Glutamatergic neuron (in vitro differentiated cells): ENCODE measurements around the gene MAP7D2. TPM values are rescaled to one million over a fixed set of nuclear protein-coding genes. Genes with fewer than 3 reads are reported as not detected.
A peak's percentile ranks its signal among the peaks of the same experiment; 100 is the strongest.

Experiments
- DNase-seq: peaks from one replicate; pipeline ENCODE4 v3.0.0; 2022
- H3K27ac Mint-ChIP-seq: one replicate; pipeline ENCODE4 v1.8.0; 2020; ENCODE audit warnings: mild to moderate bottlenecking, mixed read lengths, inconsistent platforms; ENCODE audit not compliant: unreplicated experiment
- H3K27me3 Mint-ChIP-seq: one replicate; pipeline ENCODE4 v1.8.0; 2020; ENCODE audit warnings: mild to moderate bottlenecking, moderate library complexity, mixed read lengths, inconsistent platforms; ENCODE audit not compliant: unreplicated experiment
- H3K36me3 Mint-ChIP-seq: one replicate; pipeline ENCODE4 v1.8.0; 2020; ENCODE audit warnings: mild to moderate bottlenecking, mixed read lengths, inconsistent platforms; ENCODE audit not compliant: unreplicated experiment
- H3K4me1 Mint-ChIP-seq: one replicate; pipeline ENCODE4 v1.8.0; 2020; ENCODE audit warnings: mild to moderate bottlenecking, low read depth, mixed read lengths, inconsistent platforms; ENCODE audit not compliant: unreplicated experiment
- H3K4me3 Mint-ChIP-seq: one replicate; pipeline ENCODE4 v1.8.0; 2020; ENCODE audit warnings: mild to moderate bottlenecking, mixed read lengths, inconsistent platforms; ENCODE audit not compliant: unreplicated experiment
- H3K9me3 Mint-ChIP-seq: one replicate; pipeline ENCODE4 v1.8.0; 2020; ENCODE audit warnings: mild to moderate bottlenecking, moderate library complexity, mixed read lengths, inconsistent platforms; ENCODE audit not compliant: unreplicated experiment
- total RNA-seq: library from RNA; stranded (reverse); fragmentation: NEBNext Ultra II Directional; extraction: Animal tissue kit (Norgen Biotek cat#: 25700); gene quantifications from one replicate; pipeline ENCODE4 v1.2.1, GENCODE V29; 2021; ENCODE audit not compliant: unreplicated experiment
- TF ChIP-seq, protein P1 (sequence below): fragments of 200-600 bp; sonication (generic); IDR thresholded peaks from one replicate; pipeline ENCODE4 v1.5.0; 2021; ENCODE audit not compliant: partially characterized antibody, unreplicated experiment

Gene MAP7D2
- total RNA-seq, 1 donor from 2014 or later, result 3.0 TPM

DNA sequence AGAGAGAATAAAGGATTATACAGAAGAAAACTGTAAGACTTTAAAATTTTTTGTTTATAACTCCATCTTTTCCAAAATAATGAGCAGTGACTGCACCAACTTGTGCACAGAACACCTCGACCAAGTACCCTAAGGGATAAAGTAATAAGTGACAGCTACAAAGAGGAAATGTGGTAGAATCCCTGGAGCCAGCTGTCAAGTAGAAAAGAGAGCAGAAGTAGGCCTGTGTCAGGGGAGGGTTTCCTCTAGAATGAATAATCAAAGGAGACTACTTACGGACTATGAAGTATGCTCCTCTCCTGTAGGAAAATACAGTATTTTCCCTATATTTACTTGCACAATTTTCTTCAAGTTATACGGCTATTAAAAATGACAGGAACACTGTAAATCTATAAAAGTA, 23.7 kb upstream of the MAP7D2 start:
- H3K27me3 Mint-ChIP-seq, result no peaks in the 10 kb centered on the region
- H3K27ac Mint-ChIP-seq, result peak overlapping the region; percentile 89
- DNase-seq, result no peak
- TF ChIP-seq, protein P1, sequence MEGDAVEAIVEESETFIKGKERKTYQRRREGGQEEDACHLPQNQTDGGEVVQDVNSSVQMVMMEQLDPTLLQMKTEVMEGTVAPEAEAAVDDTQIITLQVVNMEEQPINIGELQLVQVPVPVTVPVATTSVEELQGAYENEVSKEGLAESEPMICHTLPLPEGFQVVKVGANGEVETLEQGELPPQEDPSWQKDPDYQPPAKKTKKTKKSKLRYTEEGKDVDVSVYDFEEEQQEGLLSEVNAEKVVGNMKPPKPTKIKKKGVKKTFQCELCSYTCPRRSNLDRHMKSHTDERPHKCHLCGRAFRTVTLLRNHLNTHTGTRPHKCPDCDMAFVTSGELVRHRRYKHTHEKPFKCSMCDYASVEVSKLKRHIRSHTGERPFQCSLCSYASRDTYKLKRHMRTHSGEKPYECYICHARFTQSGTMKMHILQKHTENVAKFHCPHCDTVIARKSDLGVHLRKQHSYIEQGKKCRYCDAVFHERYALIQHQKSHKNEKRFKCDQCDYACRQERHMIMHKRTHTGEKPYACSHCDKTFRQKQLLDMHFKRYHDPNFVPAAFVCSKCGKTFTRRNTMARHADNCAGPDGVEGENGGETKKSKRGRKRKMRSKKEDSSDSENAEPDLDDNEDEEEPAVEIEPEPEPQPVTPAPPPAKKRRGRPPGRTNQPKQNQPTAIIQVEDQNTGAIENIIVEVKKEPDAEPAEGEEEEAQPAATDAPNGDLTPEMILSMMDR, result no peak
- peaks cover 2% of the 10 kb centered on the region for H3K9me3 Mint-ChIP-seq
- peak overlapping the region; percentile 94 for H3K4me3 Mint-ChIP-seq
- no peaks in the 10 kb centered on the region for H3K36me3 Mint-ChIP-seq
- H3K4me1 Mint-ChIP-seq, result peaks cover 7% of the 10 kb centered on the region

DNA sequence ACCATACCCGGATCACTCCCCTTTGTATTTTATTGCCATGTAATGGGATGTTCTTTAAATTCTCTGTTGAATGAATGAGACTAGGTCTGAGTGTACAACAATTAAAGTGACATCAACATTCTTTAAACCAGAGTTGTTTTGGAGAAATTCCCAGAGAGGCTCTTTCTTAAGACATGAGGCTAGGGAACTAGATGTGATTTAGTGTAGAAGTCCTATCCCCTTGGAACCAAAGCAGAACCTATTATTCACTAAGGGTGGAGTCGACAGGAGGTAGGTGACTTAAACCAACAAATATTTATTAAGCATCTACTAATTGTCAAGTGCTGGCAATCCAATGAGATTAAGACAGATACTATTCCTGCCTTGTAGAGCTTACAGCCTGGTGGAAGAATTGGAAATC, 23.3 kb upstream of the MAP7D2 start:
- Mint-ChIP-seq H3K27me3 (no peaks in the 10 kb centered on the region), H3K36me3 (no peaks in the 10 kb centered on the region), H3K9me3 (peaks cover 2% of the 10 kb centered on the region), H3K4me1 (peaks cover 7% of the 10 kb centered on the region), H3K4me3 (peak overlapping the region; percentile 94), H3K27ac (peak overlapping the region; percentile 89)
- TF ChIP-seq, protein P1, result no peak
- no peak for DNase-seq

DNA sequence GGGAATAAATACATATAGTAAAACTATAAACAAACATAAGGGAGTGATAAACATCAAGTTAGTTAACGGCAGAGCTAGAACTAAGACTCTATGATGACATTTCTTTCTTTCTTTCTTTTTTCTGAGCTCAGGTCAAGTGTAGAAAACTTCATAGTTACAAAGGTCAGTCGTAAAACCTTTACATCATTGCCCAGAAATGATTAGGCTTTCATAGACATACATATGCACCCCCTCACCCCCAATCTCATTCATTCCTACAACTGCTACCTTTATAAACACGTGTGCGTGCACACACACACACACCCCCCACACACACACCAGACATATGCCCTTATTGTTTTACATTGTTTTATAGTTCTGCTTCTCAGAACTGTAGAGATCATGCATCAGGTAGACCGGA, 19.2 kb upstream of the MAP7D2 start:
- no peaks in the 10 kb centered on the region for H3K36me3 Mint-ChIP-seq
- DNase-seq, result no peak
- no peaks in the 10 kb centered on the region for H3K27me3 Mint-ChIP-seq
- H3K4me3 Mint-ChIP-seq, result no peak overlapping the region
- no peaks in the 10 kb centered on the region for H3K9me3 Mint-ChIP-seq
- H3K27ac Mint-ChIP-seq, result peak overlapping the region; percentile 3
- H3K4me1 Mint-ChIP-seq, result peaks cover 7% of the 10 kb centered on the region
- TF ChIP-seq, protein P1, result no peak

GRCh38 chrX:20132666-20133065, 16.0 kb upstream of the MAP7D2 start:
- DNase-seq, result no peak
- Mint-ChIP-seq H3K9me3 (no peaks in the 10 kb centered on the region), H3K4me1 (no peaks in the 10 kb centered on the region), H3K36me3 (no peaks in the 10 kb centered on the region), H3K4me3 (no peak overlapping the region), H3K27ac (no peak overlapping the region), H3K27me3 (no peaks in the 10 kb centered on the region)
- TF ChIP-seq, protein P1, result no peak

DNA sequence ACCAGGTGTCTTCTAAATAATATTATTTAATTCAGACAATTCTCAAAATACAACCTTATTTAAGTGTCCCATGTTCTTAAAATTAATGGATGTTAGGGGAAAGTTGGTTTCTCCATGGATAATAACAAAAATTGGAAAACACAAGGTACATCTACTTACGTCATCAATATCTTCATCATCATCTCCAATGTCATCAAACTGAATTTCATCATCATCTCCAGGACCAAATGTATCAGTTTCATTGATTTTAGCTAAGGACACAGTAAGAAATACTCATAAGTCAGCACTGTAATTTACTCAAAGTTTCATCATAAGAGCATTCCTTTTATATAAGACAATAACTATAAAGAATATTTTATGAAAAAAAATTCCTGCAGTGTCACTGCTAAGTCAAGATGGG, 13.7 kb upstream of the MAP7D2 start:
- Mint-ChIP-seq H3K4me3 (no peak overlapping the region), H3K27ac (no peak overlapping the region), H3K27me3 (no peaks in the 10 kb centered on the region), H3K36me3 (no peaks in the 10 kb centered on the region), H3K4me1 (no peaks in the 10 kb centered on the region), H3K9me3 (no peaks in the 10 kb centered on the region)
- DNase-seq, result no peak
- TF ChIP-seq, protein P1, result no peak
